HepG2 (cell line): ENCODE data around the gene HYCC1. TPM values are rescaled to one million over a fixed set of nuclear protein-coding genes. Genes with fewer than 3 reads are reported as not detected.

Experiments used
- CREB1 ChIP-seq, 2 experiments: fragments of 450-650 bp in 1 of 2; IDR thresholded peaks; 2 replicates each; pipeline ENCODE4 v1.6.1; 2016 to 2017; ENCODE audit warnings: control low read depth in 1 of 2, mild to moderate bottlenecking in 1 of 2, missing compliant biosample characterization in 1 of 2, missing genetic modification characterization in 1 of 2
- GMEB1 ChIP-seq: sonication (generic); formaldehyde crosslinking; IDR thresholded peaks from 2 replicates; pipeline ENCODE4 v1.5.1; 2020; ENCODE audit warnings: missing genetic modification reagents, mild to moderate bottlenecking, borderline replicate concordance
- HOXA7 ChIP-seq: sonication (generic); formaldehyde crosslinking; IDR thresholded peaks from 2 replicates; pipeline ENCODE4 v1.8.1; 2022; ENCODE audit warnings: mild to moderate bottlenecking, missing genetic modification reagents, moderate library complexity
- MIXL1 ChIP-seq: IDR thresholded peaks from 2 replicates; pipeline ENCODE4 v1.6.1; 2016
- NCOA2 ChIP-seq: sonication (generic); formaldehyde crosslinking; IDR thresholded peaks from 2 replicates; pipeline ENCODE4 v1.8.0; 2022; ENCODE audit warnings: inconsistent platforms
- ZFP1 ChIP-seq: IDR thresholded peaks from 2 replicates; pipeline ENCODE4 v1.6.1; 2016
- ZMYM4 ChIP-seq: sonication (generic); formaldehyde crosslinking; IDR thresholded peaks from 2 replicates; pipeline ENCODE4 v1.8.1; 2023; ENCODE audit warnings: mild to moderate bottlenecking, missing genetic modification reagents
- ZNF362 ChIP-seq: sonication (generic); formaldehyde crosslinking; IDR thresholded peaks from 2 replicates; pipeline ENCODE4 v1.4.0; 2020; ENCODE audit warnings: missing genetic modification reagents, mild to moderate bottlenecking, borderline replicate concordance
- ZNF383 ChIP-seq: sonication (generic); formaldehyde crosslinking; IDR thresholded peaks from 2 replicates; pipeline ENCODE4 v1.4.0; 2020; ENCODE audit warnings: missing genetic modification reagents, mild to moderate bottlenecking, borderline replicate concordance
- ZNF740 ChIP-seq: sonication (generic); formaldehyde crosslinking; IDR thresholded peaks from 2 replicates; pipeline ENCODE4 v1.4.0; 2020; ENCODE audit warnings: missing genetic modification reagents
- ZNF878 ChIP-seq: sonication (generic); formaldehyde crosslinking; IDR thresholded peaks from 2 replicates; pipeline ENCODE4 v1.8.1; 2023; ENCODE audit warnings: mild to moderate bottlenecking, missing genetic modification reagents, moderate library complexity
- polyA plus RNA-seq, 8 experiments: library from polyadenylated mRNA; depleted of rRNA in 3 of 8; stranded (reverse) in 7 of 8; unstranded in 1 of 8; fragments of >200 nt; fragmentation: Illumina TruSeq in 4 of 8; extraction: Trizol in 4 of 8; gene quantifications; 2 replicates each; pipeline versions ENCODE4 v1.2.1 to v1.2.3, GENCODE V29; 2011 to 2016; ENCODE audit warnings: low read depth in 4 of 8, missing spikeins in 1 of 8, mixed read lengths in 1 of 8; ENCODE audit not compliant: insufficient read depth in 1 of 8
- total RNA-seq, 5 experiments: library from RNA; depleted of rRNA; stranded (reverse); fragments of >200 nt; fragmentation: Illumina TruSeq; extraction: Trizol; gene quantifications; 2 replicates each; pipeline ENCODE4 v1.2.3, GENCODE V29; 2016; ENCODE audit warnings: low read depth in 1 of 5
- TF ChIP-seq, protein P1 (sequence below): sonication (generic); formaldehyde crosslinking; IDR thresholded peaks from 2 replicates; pipeline ENCODE4 v1.4.0; 2020; ENCODE audit warnings: mild to moderate bottlenecking, missing genetic modification reagents
- TF ChIP-seq, protein P2 (sequence below): sonication (generic); formaldehyde crosslinking; IDR thresholded peaks from 2 replicates; pipeline ENCODE4 v1.5.0; 2020; ENCODE audit warnings: missing genetic modification reagents
- TF ChIP-seq, protein P3 (sequence below): sonication (generic); formaldehyde crosslinking; IDR thresholded peaks from 2 replicates; pipeline ENCODE4 v1.4.0; 2020; ENCODE audit warnings: missing genetic modification reagents

HYCC1 gene
- total and polyA plus RNA-seq, 2 of the 13 experiments (the other 11 are each of a cell fraction or from before 2014, with no cell fraction given): 9.5 to 41.8 TPM

GRCh38 chr7:23013715-23014649, at the start of gene HYCC1 (continued):
- TF ChIP-seq, protein P1, sequence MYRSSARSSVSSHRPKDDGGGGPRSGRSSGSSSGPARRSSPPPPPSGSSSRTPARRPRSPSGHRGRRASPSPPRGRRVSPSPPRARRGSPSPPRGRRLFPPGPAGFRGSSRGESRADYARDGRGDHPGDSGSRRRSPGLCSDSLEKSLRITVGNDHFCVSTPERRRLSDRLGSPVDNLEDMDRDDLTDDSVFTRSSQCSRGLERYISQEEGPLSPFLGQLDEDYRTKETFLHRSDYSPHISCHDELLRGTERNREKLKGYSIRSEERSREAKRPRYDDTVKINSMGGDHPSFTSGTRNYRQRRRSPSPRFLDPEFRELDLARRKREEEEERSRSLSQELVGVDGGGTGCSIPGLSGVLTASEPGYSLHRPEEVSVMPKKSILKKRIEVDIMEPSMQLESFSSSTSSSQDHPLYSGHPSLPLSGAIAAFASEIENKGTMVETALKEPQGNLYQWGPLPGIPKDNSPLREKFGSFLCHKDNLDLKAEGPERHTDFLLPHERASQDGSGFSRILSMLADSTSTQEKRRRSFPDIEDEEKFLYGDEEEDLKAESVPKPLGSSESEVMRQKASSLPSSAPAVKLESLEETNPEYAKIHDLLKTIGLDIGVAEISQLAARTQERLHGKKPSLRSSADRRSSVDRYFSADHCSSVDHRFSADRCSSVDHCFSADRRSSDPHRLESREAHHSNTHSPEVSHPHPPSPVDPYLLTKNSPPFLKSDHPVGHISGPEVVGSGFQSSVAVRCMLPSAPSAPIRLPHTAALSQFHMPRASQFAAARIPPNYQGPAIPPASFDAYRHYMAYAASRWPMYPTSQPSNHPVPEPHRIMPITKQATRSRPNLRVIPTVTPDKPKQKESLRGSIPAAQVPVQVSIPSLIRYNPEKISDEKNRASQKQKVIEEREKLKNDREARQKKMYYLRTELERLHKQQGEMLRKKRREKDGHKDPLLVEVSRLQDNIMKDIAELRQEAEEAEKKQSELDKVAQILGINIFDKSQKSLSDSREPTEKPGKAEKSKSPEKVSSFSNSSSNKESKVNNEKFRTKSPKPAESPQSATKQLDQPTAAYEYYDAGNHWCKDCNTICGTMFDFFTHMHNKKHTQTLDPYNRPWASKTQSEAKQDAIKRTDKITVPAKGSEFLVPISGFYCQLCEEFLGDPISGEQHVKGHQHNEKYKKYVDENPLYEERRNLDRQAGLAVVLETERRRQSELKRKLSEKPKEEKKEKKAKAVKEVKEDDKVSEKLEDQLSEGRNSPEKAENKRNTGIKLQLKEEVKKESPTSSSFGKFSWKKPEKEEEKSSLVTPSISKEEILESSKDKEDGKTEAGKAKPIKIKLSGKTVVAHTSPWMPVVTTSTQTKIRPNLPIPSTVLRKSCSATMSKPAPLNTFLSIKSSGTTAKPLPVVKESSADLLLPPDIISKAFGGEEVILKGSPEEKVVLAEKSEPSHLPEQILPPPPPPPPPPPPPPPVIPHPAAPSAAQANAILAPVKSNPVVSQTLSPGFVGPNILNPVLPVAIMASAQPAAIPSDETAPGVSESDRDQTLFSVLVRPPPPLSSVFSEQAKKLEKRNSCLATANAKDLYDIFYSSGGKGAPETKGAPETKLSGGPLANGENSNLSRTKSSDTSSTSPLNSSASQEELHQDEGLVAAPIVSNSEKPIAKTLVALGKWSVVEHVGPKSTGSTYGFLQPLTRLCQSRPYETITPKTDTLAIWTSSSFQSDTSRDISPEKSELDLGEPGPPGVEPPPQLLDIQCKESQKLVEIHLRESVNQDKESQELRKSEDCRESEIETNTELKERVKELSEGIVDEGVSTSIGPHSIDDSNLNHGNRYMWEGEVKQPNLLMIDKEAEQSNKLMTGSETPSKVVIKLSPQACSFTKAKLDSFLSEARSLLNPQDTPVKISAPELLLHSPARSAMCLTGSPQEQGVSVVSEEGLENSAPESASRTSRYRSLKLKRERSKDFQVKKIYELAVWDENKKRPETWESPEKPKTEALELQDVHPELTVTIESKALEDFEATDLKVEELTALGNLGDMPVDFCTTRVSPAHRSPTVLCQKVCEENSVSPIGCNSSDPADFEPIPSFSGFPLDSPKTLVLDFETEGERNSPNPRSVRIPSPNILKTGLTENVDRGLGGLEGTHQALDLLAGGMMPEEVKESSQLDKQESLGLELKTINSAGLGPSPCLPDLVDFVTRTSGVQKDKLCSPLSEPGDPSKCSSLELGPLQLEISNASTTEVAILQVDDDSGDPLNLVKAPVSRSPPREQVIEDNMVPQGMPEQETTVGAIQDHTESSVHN (CRISPR knock-in tag): no peak
- no peak for TF ChIP-seq ZNF383 (CRISPR knock-in tag)
- peak; percentile 67; the same call in 1 of the 2 replicates for TF ChIP-seq ZNF362 (CRISPR knock-in tag)
- TF ChIP-seq ZFP1 (CRISPR knock-in tag): no peak
- no peak for TF ChIP-seq ZNF878 (CRISPR knock-in tag)
- TF ChIP-seq HOXA7 (CRISPR knock-in tag): no peak
- TF ChIP-seq, protein P2, sequence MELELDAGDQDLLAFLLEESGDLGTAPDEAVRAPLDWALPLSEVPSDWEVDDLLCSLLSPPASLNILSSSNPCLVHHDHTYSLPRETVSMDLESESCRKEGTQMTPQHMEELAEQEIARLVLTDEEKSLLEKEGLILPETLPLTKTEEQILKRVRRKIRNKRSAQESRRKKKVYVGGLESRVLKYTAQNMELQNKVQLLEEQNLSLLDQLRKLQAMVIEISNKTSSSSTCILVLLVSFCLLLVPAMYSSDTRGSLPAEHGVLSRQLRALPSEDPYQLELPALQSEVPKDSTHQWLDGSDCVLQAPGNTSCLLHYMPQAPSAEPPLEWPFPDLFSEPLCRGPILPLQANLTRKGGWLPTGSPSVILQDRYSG: no peak
- TF ChIP-seq GMEB1: peak; percentile 40; the same call in 1 of the 2 replicates
- TF ChIP-seq, protein P3, sequence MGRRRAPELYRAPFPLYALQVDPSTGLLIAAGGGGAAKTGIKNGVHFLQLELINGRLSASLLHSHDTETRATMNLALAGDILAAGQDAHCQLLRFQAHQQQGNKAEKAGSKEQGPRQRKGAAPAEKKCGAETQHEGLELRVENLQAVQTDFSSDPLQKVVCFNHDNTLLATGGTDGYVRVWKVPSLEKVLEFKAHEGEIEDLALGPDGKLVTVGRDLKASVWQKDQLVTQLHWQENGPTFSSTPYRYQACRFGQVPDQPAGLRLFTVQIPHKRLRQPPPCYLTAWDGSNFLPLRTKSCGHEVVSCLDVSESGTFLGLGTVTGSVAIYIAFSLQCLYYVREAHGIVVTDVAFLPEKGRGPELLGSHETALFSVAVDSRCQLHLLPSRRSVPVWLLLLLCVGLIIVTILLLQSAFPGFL (CRISPR knock-in tag): 0 out of 2 replicates have a peak, but pooled peaks have one; percentile 34
- peak; percentile 26; the same call in 1 of the 2 replicates for TF ChIP-seq NCOA2 (CRISPR knock-in tag)
- TF ChIP-seq ZNF740 (CRISPR knock-in tag): no peak; the same call in 1 of the 2 replicates
- TF ChIP-seq CREB1 (IDR thresholded peaks at IDR 0.05): peak; percentile 75
- TF ChIP-seq CREB1 (CRISPR knock-in tag; IDR thresholded peaks at IDR 0.05): peak; percentile 34; the same call in 1 of the 2 replicates
- TF ChIP-seq ZMYM4 (CRISPR knock-in tag): peak; percentile 86
- TF ChIP-seq MIXL1 (CRISPR knock-in tag): 0 out of 2 replicates have a peak, but pooled peaks have one; percentile 38
